Activated T-cell treated with anti-CD3 and anti-CD28 coated beads for 1 hour (primary cell): ENCODE measurements around the gene MAP3K19.
A peak's percentile ranks its signal among the peaks of the same experiment; 100 is the strongest.
"Not testable (repeated sequence)": the region's sequence is repeated elsewhere in the genome, so short reads cannot be mapped to it uniquely, and the experiment has no call there.

Experiments used
- DNase-seq: peaks from one replicate; pipeline ENCODE4 v3.0.0-alpha.2; 2020; ENCODE audit warnings: low read depth

MAP3K19 gene

GRCh38 chr2:135050684-135051083 is 3.4 kb upstream of the MAP3K19 start:
- DNase-seq, result no peak

DNA sequence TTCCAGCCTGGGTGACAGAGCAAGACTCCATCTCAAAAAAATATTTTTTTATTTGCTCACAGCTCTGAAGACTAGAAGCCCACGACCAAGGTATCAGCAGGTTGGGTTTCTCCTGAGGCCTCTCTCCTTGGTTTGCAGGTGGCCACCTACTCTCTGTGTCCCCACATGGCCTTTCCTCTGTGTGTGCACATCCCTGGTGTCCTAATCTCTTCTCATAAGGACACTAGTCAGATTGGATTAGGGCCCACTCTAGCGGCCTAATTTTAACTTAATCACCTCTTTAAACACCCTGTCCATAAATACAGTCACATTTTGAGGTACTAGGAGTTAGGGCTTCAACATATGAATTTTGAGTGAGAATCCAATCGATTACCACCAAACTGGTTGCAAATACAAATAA is 2.9 kb upstream of the MAP3K19 start:
- DNase-seq, result no peak

GRCh38 chr2:135048122-135048521 is 875 bp upstream of the MAP3K19 start:
- DNase-seq, result no peak

GRCh38 chr2:135043345-135043744 is 3.9 kb downstream of the MAP3K19 start:
- no peak for DNase-seq

GRCh38 chr2:135037831-135038230 is 9.4 kb downstream of the MAP3K19 start:
- no peak for DNase-seq

DNA sequence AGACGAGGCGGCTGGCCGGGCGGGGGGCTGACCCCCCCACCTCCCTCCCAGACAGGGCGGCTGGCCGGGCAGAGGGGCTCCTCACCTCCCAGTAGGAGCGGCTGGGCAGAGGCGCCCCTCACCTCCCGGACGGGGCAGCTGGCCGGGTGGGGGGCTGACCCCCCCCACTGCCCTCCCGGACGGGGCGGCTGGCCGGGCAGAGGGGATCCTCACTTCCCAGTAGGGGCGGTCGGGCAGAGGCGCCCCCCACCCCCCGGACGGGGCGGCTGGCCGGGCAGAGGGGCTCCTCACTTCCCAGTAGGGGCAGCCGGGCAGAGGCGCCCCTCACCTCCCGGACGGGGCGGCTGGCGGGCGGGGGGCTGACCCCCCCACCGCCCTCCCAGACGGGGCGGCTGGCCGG is 14.0 kb downstream of the MAP3K19 start:
- not testable (repeated sequence) for DNase-seq

GRCh38 chr2:135030826-135031225 is 16.4 kb downstream of the MAP3K19 start:
- no peak for DNase-seq

GRCh38 chr2:135029481-135030134 is 17.6 kb downstream of the MAP3K19 start:
- no peak for DNase-seq

GRCh38 chr2:135023886-135024485 is 23.3 kb downstream of the MAP3K19 start:
- DNase-seq, result no peak

DNA sequence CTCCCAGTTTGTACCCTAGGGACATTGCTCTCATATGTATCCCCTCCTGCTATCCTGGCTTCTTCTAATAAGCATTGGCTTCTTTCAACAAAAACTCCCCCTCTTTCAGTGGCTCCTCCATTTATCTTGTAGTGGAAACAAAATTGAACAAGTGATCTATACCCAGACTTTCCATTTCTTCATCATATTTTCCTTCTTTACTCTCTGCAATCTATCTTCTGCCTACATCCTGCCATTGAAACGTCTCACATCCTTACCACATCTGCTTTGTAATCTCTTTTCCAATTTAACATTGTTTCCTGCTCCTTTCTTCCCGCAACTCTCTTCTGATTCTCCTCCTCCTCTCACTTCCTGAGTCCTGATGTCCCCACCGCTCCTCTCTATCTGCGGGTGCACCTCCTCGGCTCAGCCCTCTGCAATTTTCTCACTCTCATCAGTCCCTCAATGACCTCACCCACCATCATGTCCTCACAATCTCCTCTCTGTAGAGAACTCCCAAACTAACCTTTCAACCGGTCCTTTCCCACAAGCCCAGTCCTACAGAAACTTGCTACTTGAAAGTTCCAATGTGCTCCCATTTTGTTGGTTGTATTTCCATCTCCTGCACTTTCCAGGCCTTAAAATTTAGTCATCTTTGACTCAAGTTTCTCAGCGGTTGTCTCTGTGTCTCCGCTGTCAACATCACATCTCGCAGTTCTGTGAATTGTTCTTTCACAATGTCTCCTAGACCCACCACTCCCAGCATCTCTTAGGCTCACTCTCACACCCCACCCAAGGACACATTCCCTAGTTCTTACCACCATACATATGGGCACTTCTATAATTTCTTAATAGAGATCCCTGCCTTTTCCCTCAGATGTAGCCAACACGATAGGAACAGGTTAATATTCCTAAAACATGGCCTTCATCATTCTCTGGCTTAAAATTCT is 24.0 kb downstream of the MAP3K19 start:
- DNase-seq, result no peak

DNA sequence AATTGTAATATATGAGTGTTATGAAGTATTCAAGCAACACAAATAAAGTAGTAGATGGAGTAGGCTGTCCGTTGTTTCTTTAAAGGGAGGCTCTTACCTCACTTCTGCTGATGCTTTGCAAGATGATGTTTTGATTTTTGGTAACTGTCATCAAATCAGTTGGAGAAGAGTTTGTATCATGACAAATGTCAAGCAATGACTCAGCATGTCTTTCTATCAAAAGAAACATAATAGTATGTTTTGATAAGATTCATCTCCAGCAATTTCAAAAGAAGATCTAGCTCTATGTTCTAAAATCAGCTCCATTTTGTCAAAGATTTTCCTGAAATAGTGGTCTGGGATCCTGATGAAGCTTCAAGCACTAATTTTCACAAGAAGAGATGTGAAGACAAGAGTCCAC is 25.6 kb downstream of the MAP3K19 start:
- no peak for DNase-seq

DNA sequence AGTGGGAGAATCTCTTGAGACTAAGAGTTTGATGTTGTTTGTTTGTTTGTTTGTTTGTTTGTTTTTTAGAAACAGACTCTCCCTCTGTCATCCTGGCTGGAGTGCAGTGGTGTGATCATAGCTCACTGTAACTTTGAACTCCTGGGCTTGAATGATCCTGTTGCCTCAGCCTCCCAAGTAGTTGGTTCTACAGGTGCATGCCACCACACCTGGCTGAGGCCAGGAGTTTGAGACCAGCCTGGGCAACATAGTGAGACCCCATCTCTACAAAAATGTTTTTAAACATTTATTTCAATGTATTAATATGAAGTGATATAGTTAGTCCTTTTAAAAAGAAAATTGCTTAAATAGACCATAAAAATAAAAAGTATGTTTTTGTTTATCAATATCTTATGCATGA is 35.6 kb downstream of the MAP3K19 start:
- DNase-seq, result no peak

GRCh38 chr2:135010200-135010942 is 36.9 kb downstream of the MAP3K19 start:
- DNase-seq, result no peak

DNA sequence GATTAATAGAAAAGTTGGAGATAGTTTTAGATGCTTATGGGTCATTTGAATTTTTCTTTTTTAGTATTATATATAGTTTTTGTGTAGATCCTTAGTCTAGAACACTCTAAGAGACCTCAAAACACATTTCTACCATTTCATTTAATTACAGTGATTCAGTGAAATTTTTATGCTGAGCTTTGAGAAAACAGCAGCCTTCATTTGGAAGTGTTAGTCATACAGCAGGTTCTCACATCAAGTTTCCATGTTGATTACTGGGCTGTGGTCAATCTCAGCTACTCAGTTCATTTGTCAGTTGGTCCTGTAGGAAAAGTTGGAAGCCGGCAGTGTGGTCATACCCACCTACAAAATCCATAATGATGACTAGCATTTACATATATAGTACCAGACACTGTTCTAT is 37.9 kb downstream of the MAP3K19 start:
- DNase-seq, result no peak

DNA sequence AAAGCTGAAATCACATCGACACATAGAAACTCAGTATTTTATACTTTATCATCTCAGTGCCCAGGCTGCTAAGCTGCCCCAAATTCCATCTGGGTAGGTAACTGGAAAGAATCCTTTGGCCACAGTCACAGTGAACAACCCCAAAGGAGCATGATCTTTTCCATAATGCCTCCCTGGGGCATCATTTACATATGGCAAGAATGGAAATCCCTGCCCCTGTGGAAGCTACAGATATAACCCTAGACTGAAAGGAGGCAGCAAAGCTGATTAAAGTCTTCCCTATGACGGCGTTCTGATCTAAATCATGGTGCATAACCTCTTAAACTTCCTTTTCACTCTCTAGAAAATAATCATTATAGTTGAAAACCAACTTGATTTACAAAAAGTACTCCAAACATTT is 41.5 kb downstream of the MAP3K19 start:
- DNase-seq, result no peak

- peak; percentile 67 for DNase-seq
Observed at GRCh38 chr2:135004005-135004746, 43.1 kb downstream of the MAP3K19 start.

DNA sequence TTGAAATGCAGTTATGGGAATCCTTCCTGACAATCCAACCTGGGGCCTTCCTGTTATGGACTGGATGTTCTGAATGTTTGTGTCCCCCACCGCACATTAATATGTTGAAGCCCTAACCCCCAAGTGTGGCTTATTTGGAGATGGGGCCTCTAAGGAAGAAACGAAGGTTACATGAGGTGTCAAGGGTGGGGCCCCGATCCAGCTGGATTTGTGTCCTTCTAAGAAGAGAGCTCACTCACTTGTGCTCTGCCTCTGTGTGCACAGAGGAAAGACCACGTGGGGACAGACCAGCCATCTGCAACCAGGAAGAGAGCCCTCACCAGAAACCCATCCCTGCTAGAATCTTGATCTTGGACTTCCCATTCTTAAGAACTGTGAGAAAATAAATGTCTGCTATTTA is 44.4 kb downstream of the MAP3K19 start:
- no peak for DNase-seq

- no peak for DNase-seq
Observed at GRCh38 chr2:134999521-134999920, 47.7 kb downstream of the MAP3K19 start.

GRCh38 chr2:134988994-134989605 is 58.1 kb downstream of the MAP3K19 start:
- no peak for DNase-seq

- no peak for DNase-seq
Observed at GRCh38 chr2:134985061-134985460, 62.2 kb downstream of the MAP3K19 start.

GRCh38 chr2:134982603-134983002 is 64.6 kb downstream of the MAP3K19 start:
- no peak for DNase-seq
